RWPE1 (cell line): ENCODE data around the gene SLC16A1.
"Not testable (repeated sequence)": the region's sequence is repeated elsewhere in the genome, so short reads cannot be mapped to it uniquely, and the experiment has no call there.

Experiments
- CTCF ChIA-PET: fragments of 350-600 bp; sonication (Branson Sonifier 250); formaldehyde crosslinking; extraction: SDS; loops from one replicate; lab custom pipeline; 2021; lab: Yijun Ruan, JAX
- POLR2A ChIA-PET: fragments of 400-600 bp; formaldehyde crosslinking; extraction: SDS; loops from one replicate; lab custom pipeline; 2020; ENCODE audit warnings: antibody characterized with exemption; ENCODE audit not compliant: low non-redundant PET; lab: Yijun Ruan, JAX
- DNase-seq: peaks from one replicate; pipeline ENCODE4 v3.0.0; 2012; ENCODE audit warnings: low spot score
- H3K27ac ChIP-seq: fragments of 450-650 bp; 2 replicates; pipeline ENCODE4 v1.5.1; 2017
- CTCF ChIP-seq: fragments of 450-650 bp; conservative IDR thresholded peaks from 2 replicates; pipeline ENCODE4 v1.5.1; 2017; ENCODE audit warnings: low read depth, mild to moderate bottlenecking

The SLC16A1 gene

DNA sequence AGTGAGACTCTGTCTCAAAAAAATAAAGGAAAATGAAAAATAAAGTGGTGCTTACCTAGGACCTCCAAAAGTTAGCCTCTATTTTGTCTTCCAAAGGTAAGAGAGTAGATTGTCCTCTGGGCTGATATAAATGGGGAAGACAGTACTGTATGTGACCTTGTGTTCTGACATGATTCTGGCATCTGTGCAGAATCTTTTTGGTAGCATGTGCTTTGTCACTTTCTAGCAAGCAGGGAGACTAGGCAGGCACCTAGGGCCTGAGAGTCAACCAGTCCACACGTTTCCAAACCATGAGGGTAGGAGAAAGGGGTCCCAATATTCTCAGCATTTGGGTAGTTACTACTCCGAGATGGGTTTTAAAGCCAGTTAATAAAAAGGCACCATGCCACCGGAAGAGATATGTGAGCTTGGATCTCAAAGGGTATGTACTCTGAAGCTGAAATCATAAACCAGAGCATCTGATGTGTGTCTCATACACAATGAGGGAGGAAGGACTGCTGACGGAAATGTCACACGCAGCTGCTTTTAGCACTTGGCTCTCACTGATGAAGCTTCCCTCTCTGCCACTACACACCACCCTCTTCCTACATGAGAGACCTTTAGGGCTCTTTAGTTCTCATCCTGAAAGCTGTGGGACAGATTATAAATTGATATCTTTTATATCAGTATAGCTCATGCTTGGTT, 27.0 kb upstream of the SLC16A1 start:
- no peak for TF ChIP-seq CTCF
- ChIA-PET CTCF (interaction anchor here (0.7 kb wide), 1 partner anchor 42 kb away, joined by 3 read pairs; no protein-coding TSS in a partner anchor), POLR2A (no interaction called here)
- no peak for DNase-seq
- no peak overlapping the region for H3K27ac ChIP-seq

- CTCF ChIA-PET = interaction anchor here (0.7 kb wide), 1 partner anchor 42 kb away, joined by 3 read pairs; no protein-coding TSS in a partner anchor
- POLR2A ChIA-PET = no interaction called here
- no peak overlapping the region for H3K27ac ChIP-seq
- TF ChIP-seq CTCF = no peak
- DNase-seq = no peak
Observed at GRCh38 chr1:112982328-112982727, 26.3 kb upstream of the SLC16A1 start.

DNA sequence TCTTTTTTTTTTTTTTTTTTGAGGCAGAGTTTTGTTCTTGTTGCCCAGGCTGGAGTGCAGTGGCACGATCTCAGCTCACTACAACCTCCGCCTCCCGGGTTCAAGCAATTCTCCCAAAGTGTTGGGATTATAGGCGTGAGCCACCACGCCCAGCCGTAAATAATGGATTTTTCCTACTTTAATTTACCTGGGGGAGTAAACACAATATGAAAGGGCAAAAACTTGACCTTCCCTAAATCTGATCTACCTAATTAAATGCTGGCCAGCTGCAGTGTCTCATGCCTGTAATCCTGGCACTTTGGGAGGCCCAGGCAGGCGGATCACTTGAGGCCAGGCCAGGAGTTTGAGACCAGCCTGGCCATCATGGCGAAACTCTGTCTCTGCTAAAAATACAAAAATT, 25.8 kb upstream of the SLC16A1 start:
- H3K27ac ChIP-seq, DNase-seq, CTCF ChIA-PET, POLR2A ChIA-PET: not testable (repeated sequence)

DNA sequence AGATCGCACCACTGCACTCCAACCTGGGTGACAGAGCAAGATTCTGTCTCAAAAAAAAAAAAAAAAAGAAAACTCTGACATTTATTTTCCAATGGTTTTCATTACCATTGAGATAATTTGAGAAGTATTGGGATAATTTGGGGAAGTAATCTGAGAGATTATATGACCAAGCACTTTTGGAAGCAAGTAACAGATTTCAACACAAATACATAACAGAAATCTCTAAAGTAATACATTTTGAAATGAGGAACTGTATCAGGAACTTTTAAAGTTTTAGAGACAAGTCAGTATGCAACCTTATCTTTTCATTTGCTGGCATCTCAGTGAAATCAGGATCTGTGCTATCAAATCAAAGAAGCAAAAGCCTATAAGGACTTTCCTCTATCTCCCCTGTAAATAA, 25.4 kb upstream of the SLC16A1 start:
- ChIA-PET CTCF (no interaction called here), POLR2A (no interaction called here)
- no peak overlapping the region for H3K27ac ChIP-seq
- no peak for TF ChIP-seq CTCF
- no peak for DNase-seq

DNA sequence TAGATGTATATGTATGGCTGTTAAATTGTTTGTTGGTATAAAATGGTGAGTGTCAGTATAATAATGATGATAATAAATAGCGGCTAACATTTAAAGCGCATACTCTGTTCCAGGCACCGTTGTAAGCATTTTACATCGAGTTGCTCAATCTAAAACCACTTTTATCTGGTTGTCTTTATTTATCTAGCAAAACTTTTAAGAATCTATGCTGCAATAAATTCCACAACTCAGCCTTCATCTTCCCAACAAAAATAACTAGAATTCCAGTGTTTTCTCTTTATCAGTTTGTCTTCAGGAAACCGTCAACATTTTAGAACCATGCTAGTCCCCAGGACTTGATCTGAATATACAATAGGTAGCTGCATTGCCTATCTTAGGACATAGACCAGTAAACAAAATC, 19.3 kb upstream of the SLC16A1 start:
- TF ChIP-seq CTCF = no peak
- ChIA-PET POLR2A (no interaction called here), CTCF (interaction anchor here (0.5 to 0.9 kb wide), 2 partner anchors 97 to 938 kb away, joined by 3 read pairs; partner anchors contain the start of gene LRIG2)
- DNase-seq = no peak
- no peak overlapping the region for H3K27ac ChIP-seq

- no peak overlapping the region for H3K27ac ChIP-seq
- POLR2A ChIA-PET = no interaction called here
- no peak for TF ChIP-seq CTCF
- CTCF ChIA-PET = interaction anchor here (0.7 kb wide), 1 partner anchor 28 kb away, joined by 3 read pairs; no protein-coding TSS in a partner anchor
- no peak for DNase-seq
Observed at GRCh38 chr1:112974646-112975045, 18.6 kb upstream of the SLC16A1 start.

DNA sequence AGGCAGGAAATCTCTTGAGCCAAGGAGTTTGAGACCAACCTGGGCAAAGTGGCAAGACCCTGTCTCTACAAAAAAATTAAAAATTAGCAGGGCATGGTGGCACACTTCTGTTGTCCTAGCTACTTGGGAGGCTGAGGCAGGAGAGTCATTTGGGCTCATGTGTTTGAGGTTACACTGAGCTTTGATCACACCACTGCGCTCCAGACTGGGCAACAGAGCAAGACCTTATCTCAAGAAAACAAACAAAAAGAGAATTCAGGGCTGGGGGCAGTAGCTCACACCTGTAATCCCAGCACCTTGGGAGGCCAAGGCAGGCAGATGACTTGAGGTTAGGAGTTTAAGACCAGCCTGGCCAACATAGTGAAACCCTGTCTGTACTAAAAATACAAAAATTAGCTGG, 17.8 kb upstream of the SLC16A1 start:
- ChIA-PET CTCF (no interaction called here), POLR2A (no interaction called here)
- TF ChIP-seq CTCF = no peak

More for the DNA sequence above, 17.8 kb upstream of the SLC16A1 start:
- H3K27ac ChIP-seq = 0 out of 2 replicates have a peak overlapping the region, but pooled peaks have one; percentile 12
- DNase-seq = no peak
